Endothelial cell (in vitro differentiated cells): ENCODE results near the gene JCAD. TPM values are rescaled to one million over a fixed set of nuclear protein-coding genes. Genes with fewer than 3 reads are reported as not detected.
"Not testable (repeated sequence)": the region's sequence is repeated elsewhere in the genome, so short reads cannot be mapped to it uniquely, and the experiment has no call there.

ENCODE experiments used
- DNase-seq: peaks from one replicate; pipeline ENCODE4 v3.0.0; 2021; ENCODE audit warnings: low spot score
- H3K27ac Mint-ChIP-seq: one replicate; pipeline ENCODE4 v1.8.0; 2021; ENCODE audit warnings: mixed read lengths, inconsistent platforms; ENCODE audit not compliant: unreplicated experiment
- H3K27me3 Mint-ChIP-seq: one replicate; pipeline ENCODE4 v1.8.0; 2021; ENCODE audit warnings: mild to moderate bottlenecking, moderate library complexity, mixed read lengths, inconsistent platforms; ENCODE audit not compliant: unreplicated experiment
- H3K36me3 Mint-ChIP-seq: one replicate; pipeline ENCODE4 v1.8.0; 2021; ENCODE audit warnings: mild to moderate bottlenecking, low read depth, mixed read lengths, inconsistent platforms; ENCODE audit not compliant: unreplicated experiment
- H3K4me1 Mint-ChIP-seq: one replicate; pipeline ENCODE4 v1.8.0; 2021; ENCODE audit warnings: mild to moderate bottlenecking, mixed read lengths, inconsistent platforms; ENCODE audit not compliant: unreplicated experiment
- H3K4me3 Mint-ChIP-seq: one replicate; pipeline ENCODE4 v1.8.0; 2021; ENCODE audit warnings: mild to moderate bottlenecking, mixed read lengths, inconsistent platforms; ENCODE audit not compliant: unreplicated experiment
- H3K9me3 Mint-ChIP-seq: one replicate; pipeline ENCODE4 v1.8.0; 2021; ENCODE audit warnings: mixed read lengths, inconsistent platforms; ENCODE audit not compliant: unreplicated experiment
- CTCF ChIP-seq: fragments of 200-600 bp; sonication (generic); IDR thresholded peaks from one replicate; pipeline ENCODE4 v1.5.0; 2021; ENCODE audit warnings: antibody characterized with exemption; ENCODE audit not compliant: unreplicated experiment
- long read RNA-seq: library from polyadenylated mRNA; unstranded; transcript quantifications from one replicate; pipeline ENCODE4 v2.0.0, GENCODE V29; 2020; ENCODE audit not compliant: unreplicated experiment
- total RNA-seq: library from RNA; stranded (reverse); fragmentation: NEBNext Ultra II Directional; extraction: Animal tissue kit (Norgen Biotek cat#: 25700); gene quantifications from one replicate; pipeline ENCODE4 v1.2.1, GENCODE V29; 2021; ENCODE audit not compliant: unreplicated experiment

JCAD gene
- 234 TPM for total RNA-seq
- long read RNA-seq, full-length matches to known transcripts, result 2 of 22 reads
- long read RNA-seq, partial matches to known transcripts, result 11 of 22 reads
- long read RNA-seq, other reads (novel, unspliced or antisense), result 9 of 22 reads

DNA sequence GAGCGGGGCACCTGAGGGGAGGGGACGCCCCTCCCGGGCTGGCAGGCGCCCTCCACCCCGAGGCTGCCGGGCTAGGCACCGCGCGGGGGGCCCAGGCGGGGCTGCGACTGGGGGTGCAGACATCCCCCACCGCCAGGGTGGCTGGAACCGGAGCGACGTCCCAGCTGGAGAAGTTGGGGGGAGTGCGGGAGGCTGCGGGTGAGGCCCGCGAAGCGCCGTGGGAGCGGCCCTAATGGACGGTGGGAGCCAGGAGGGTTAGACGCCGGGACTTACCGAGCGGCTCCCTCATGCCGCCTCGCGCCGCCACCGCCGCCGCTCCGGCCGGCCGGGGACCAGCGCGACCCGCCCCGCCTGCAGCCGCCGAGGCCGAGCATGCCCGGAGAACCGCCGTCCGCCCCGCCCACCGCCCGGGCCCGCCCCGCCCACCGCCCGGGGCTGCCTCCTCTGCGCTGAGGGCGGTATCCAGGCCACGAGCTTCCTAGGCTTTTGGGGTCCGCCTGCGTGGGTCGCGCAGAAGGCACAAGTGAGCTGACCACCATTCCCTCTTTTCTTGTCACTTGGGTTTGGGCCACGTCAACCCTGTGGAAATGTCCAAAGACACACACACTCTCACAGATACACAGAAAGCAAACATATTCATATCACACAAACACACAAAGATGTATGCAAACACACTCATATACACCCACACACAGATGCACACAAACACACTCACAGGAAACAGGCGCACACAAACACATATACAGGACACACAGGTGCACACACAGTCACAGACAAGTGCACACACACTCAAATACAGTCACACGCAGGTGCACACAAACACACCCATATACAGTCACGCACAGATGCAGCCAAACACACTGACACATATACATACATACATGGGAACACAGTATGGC, at the start of gene JCAD:
JCAD (minus strand) TSS at position 378 of the 899 bp plus-strand sequence. CDS start 11,774 bp downstream, outside the sequence.
- peaks cover 13% of the 10 kb centered on the region for H3K36me3 Mint-ChIP-seq
- peak within 1 kb of the TSS; percentile 97 for H3K4me3 Mint-ChIP-seq
- peaks cover 65% of the 10 kb centered on the region for H3K4me1 Mint-ChIP-seq
- DNase-seq, result peak; percentile 90
- H3K9me3 Mint-ChIP-seq, result no peaks in the 10 kb centered on the region
- TF ChIP-seq CTCF, result no peak
- H3K27ac Mint-ChIP-seq, result peak within 1 kb of the TSS; percentile 93
- peaks cover 16% of the 10 kb centered on the region for H3K27me3 Mint-ChIP-seq

- DNase-seq, result no peak
- H3K27ac Mint-ChIP-seq, result no peak overlapping the region
- peaks cover 3% of the 10 kb centered on the region for H3K27me3 Mint-ChIP-seq
- no peak overlapping the region for H3K4me3 Mint-ChIP-seq
- peaks cover 16% of the 10 kb centered on the region for H3K36me3 Mint-ChIP-seq
- no peak for TF ChIP-seq CTCF
- H3K4me1 Mint-ChIP-seq, result peaks cover 5% of the 10 kb centered on the region
- no peaks in the 10 kb centered on the region for H3K9me3 Mint-ChIP-seq
Observed at GRCh38 chr10:30106987-30107386, 47.6 kb upstream of the JCAD start.

DNA sequence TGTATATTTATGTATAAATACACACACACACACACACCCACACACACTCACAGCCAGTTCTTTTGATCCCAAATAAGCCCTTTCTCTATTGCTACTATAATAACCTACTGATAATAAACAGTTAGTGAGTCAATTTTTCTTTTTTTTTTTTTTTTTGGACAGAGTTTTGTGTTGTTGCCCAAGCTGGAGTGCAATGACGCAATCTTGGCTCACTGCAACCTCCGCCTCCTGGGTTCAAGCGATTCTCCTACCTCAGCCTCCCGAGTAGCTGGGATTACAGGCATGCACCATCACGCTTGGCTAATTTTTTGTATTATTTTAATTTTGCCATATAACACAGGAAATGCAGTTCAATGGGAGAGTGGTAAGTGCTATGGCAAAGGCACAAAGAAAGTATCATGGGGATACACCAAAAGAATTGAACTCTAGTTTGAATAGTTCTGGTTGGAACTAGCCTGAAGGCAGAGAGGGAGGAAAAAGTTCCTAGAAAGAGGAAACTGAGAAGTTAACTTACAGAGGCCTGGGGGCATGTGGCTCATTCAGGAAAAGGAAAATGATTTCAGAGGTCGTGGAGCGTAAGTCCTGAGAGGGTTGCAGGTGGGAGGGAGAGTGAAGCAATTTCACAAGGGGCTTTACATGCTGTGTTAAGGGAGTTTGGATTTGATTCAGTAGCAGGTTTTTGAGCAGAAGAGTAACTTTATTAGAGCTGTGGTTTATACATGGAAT, 44.4 kb upstream of the JCAD start:
- Mint-ChIP-seq H3K27me3 (peaks cover 3% of the 10 kb centered on the region), H3K4me3 (no peak overlapping the region), H3K36me3 (peaks cover 12% of the 10 kb centered on the region), H3K27ac (no peak overlapping the region), H3K9me3 (no peaks in the 10 kb centered on the region), H3K4me1 (peaks cover 7% of the 10 kb centered on the region)
- TF ChIP-seq CTCF, result no peak
- DNase-seq, result no peak

- not testable (repeated sequence) for H3K9me3 Mint-ChIP-seq, H3K27me3 Mint-ChIP-seq, H3K4me3 Mint-ChIP-seq, H3K4me1 Mint-ChIP-seq, H3K27ac Mint-ChIP-seq, DNase-seq
- H3K36me3 Mint-ChIP-seq, result peaks cover 12% of the 10 kb centered on the region
Observed at GRCh38 chr10:30099706-30100105, 40.3 kb upstream of the JCAD start.

DNA sequence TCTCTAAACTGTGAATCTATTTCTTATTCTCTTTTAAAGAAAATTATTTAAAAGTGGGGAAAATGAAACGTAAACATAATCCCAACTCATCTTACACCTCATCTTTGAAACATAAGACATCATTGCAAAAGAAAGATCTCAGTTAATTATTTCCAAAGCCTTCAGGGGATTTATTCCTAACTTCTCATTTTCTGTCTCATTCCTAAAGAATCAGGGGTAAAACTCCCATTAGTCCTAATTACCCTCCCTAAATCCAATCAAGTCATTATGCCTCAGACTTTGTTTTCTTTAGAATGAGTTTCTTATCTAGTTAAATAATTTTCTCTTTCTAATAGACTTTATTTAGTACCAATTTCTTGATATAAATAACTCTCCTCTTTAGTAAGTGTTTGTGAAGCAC, 39.7 kb upstream of the JCAD start:
- TF ChIP-seq CTCF, result no peak
- Mint-ChIP-seq H3K9me3 (no peaks in the 10 kb centered on the region), H3K4me3 (no peak overlapping the region), H3K27me3 (peaks cover 4% of the 10 kb centered on the region), H3K4me1 (peaks cover 8% of the 10 kb centered on the region), H3K27ac (no peak overlapping the region), H3K36me3 (peaks cover 12% of the 10 kb centered on the region)
- DNase-seq, result no peak
